Brain microvascular endothelial cell (primary cell): ENCODE measurements around the gene DCAF7.

Source experiments
- DNase-seq: peaks from one replicate; pipeline ENCODE4 v3.0.0-alpha.2; 2020
- H3K27ac ChIP-seq: fragments of 250-450 bp; sonication (Bioruptor Pico); 2 replicates; pipeline ENCODE4 v1.5.1; 2020; ENCODE audit warnings: mild to moderate bottlenecking, moderate library complexity
- H3K27me3 ChIP-seq: fragments of 250-450 bp; sonication (Bioruptor Pico); replicated peaks from 2 replicates; pipeline ENCODE4 v1.5.1; 2020; ENCODE audit warnings: mild to moderate bottlenecking
- H3K36me3 ChIP-seq: fragments of 250-450 bp; sonication (Bioruptor Pico); replicated peaks from 2 replicates; pipeline ENCODE4 v1.5.1; 2020; ENCODE audit warnings: mild to moderate bottlenecking
- H3K4me3 ChIP-seq: 2 replicates; pipeline ENCODE4 v1.5.1; 2011; ENCODE audit warnings: low read depth, mild to moderate bottlenecking, control low read depth, low read length, moderate library complexity
- in situ Hi-C: cut with HindIII; loops from 2 replicates; pipeline ENCODE4 v1.10.0; 2017; ENCODE audit warnings: low sequenced_read_pairs, low pct_ligation_motif_present
- TF ChIP-seq, protein P1 (sequence below): IDR thresholded peaks from 2 replicates; pipeline ENCODE4 v1.5.1; 2011; ENCODE audit warnings: low read depth, mild to moderate bottlenecking, moderate library complexity, low read length, control low read depth, inconsistent platforms; ENCODE audit errors: missing control alignments

The DCAF7 gene

DNA sequence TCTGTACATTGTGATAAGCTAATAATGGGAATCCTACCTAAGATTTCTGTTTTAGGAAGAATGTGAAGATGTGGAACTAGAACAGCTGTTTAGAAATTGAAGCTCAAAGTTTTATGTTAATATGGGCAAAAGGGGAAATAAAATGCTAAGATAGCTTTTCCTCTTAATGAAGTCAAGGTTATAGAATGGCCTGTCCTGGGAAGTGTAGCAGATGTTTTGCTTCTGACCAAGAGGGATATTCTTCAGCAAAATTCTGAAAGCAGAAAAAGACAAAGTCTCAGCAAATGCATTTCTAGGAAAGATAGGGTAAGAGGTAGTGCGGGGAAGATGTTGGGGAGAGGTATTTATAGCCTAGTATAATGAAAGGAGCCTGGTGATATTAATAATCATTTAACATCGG is 85.0 kb downstream of the DCAF7 start:
- H3K36me3 ChIP-seq = peaks cover 13% of the 10 kb centered on the region
- H3K4me3 ChIP-seq = no peak overlapping the region
- in situ Hi-C loops = no loop called here
- no peaks in the 10 kb centered on the region for H3K27me3 ChIP-seq
- no peak for DNase-seq
- H3K27ac ChIP-seq = no peak overlapping the region
- TF ChIP-seq, protein P1, sequence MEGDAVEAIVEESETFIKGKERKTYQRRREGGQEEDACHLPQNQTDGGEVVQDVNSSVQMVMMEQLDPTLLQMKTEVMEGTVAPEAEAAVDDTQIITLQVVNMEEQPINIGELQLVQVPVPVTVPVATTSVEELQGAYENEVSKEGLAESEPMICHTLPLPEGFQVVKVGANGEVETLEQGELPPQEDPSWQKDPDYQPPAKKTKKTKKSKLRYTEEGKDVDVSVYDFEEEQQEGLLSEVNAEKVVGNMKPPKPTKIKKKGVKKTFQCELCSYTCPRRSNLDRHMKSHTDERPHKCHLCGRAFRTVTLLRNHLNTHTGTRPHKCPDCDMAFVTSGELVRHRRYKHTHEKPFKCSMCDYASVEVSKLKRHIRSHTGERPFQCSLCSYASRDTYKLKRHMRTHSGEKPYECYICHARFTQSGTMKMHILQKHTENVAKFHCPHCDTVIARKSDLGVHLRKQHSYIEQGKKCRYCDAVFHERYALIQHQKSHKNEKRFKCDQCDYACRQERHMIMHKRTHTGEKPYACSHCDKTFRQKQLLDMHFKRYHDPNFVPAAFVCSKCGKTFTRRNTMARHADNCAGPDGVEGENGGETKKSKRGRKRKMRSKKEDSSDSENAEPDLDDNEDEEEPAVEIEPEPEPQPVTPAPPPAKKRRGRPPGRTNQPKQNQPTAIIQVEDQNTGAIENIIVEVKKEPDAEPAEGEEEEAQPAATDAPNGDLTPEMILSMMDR = no peak

DNA sequence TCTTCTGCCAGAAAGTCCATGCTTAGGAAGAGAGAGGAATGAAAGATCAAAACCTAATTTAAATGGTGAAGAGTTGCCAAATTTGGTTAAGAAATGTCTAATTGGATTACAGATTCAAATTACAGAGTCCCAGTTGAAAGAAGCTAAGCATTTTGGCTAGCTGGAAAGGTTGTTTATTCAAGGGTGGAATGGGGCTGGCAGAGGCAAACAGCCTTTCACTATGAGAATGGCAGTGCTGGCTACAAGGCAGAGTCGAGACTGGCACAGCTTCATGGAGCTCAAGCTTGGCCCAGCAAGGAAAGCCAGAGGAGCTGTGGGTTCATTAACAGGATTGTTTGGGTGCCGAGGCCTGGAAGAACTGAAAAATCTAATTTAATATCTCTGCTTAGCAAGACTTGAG is 85.5 kb downstream of the DCAF7 start:
- in situ Hi-C loops = no loop called here
- Histone ChIP-seq H3K4me3 (no peak overlapping the region), H3K36me3 (peaks cover 13% of the 10 kb centered on the region), H3K27me3 (no peaks in the 10 kb centered on the region), H3K27ac (no peak overlapping the region)
- TF ChIP-seq, protein P1 = no peak
- DNase-seq = no peak

DNA sequence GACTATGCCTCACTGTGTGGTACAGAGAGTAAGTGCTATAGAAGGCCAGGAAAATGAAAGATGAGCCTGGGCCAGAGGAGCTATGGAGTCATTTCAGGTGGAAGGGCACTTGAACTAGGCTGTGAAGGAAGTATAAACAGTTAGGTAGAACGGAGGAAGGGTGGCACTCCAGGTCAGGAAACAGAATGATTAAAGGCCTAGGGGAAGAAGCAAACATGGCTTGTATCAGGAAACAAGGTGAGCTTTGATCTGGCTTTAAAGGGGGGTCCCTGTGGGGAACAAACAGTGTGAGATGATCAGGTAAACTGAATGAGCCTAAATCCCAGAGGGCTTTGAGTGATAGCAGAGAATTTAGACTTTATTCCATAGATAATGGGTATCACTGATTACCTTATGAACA is 88.8 kb downstream of the DCAF7 start:
- Histone ChIP-seq H3K4me3 (no peak overlapping the region), H3K36me3 (peaks cover 8% of the 10 kb centered on the region), H3K27me3 (no peaks in the 10 kb centered on the region), H3K27ac (no peak overlapping the region)
- in situ Hi-C loops = no loop called here
- TF ChIP-seq, protein P1 = no peak
- no peak for DNase-seq

DNA sequence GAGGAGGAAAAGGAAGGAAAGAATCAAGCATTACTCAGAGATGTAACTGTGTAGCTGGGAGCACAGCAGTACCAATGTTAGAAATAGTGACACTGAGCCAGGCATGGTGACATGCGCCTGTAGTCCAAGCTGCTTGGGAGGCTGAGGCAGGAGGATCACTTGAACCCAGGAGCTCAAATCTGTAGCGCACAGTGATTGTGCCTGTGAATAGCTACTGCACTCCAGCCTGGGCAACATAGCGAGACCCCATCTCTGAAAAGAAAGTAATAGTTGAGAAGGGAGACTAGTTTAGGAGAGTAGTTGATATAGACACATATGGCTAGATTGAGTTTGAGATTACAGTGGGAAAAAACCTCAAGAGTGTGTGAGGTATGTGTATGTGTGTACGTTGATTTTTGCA is 89.8 kb downstream of the DCAF7 start:
- no peak for DNase-seq
- no peaks in the 10 kb centered on the region for H3K27me3 ChIP-seq
- H3K4me3 ChIP-seq = no peak overlapping the region
- H3K27ac ChIP-seq = no peak overlapping the region
- H3K36me3 ChIP-seq = peaks cover 8% of the 10 kb centered on the region
- in situ Hi-C loops = no loop called here
- TF ChIP-seq, protein P1 = no peak

DNA sequence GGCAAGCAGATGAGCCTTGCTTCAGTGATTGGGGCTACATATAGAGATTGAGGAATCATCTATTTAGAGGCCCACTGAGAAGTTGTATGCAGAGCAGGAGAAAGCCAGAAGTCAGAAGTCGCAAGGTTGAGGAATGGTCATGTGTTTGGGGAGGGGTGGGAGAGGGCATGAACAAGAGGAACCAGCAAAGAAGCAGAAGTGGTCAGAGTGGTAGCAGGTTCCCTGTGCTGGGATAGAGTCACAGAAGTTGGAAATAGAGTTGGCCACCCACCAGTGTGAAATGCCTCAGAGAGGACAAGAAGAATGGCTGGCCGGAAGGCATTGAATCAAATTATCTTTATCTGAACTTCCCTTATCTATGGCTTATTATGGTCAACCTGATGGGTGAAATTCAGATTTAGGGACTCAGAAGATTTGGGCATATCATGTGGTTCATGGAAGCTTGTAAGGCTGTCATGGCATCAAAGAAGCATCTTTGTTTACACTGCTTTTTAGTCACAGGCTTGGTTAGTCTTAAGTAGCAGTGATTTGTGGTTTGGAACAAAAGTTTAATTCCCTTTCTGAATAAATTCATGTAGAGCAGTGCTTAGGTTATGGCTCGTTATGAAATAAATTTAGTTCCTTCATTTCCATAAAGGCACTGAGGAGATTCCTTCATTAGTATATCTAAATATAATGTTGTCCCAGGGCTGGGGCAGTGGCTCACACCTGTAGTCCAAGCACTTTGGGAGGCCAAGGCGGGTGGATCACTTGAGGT is 91.6 kb downstream of the DCAF7 start:
- Histone ChIP-seq H3K36me3 (peaks cover 3% of the 10 kb centered on the region), H3K4me3 (no peak overlapping the region), H3K27me3 (no peaks in the 10 kb centered on the region), H3K27ac (no peak overlapping the region)
- no peak for DNase-seq
- in situ Hi-C loops = no loop called here
- TF ChIP-seq, protein P1 = no peak
